GM18526 (cell line): ENCODE results near the gene NAP1L4.

ENCODE experiments used
- POLR2A ChIP-seq: IDR thresholded peaks from 3 replicates; pipeline ENCODE4 v1.6.1; 2011; ENCODE audit not compliant: insufficient read length; ENCODE audit errors: extremely low read depth

Gene NAP1L4

DNA sequence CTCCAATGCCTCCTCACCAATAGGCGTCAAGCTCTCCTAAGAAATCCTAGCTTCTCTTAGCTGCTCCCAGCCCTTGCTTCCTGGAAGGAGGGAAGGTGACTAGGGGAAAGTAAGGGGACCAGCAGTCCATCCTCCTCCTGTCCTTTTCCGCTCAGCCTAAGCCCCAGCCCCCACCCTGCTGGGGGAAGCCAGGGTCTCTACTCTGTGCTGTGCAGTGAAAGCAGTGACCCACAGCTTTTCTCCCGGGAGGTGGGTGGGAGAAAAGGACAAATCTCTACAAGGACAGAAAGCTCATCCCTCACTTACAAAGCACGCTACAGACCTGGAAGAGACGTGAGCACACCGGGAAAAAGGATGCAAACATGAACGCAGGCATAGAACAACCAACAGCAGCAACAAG is 32.0 kb downstream of the NAP1L4 start:
- TF ChIP-seq POLR2A: no peak

DNA sequence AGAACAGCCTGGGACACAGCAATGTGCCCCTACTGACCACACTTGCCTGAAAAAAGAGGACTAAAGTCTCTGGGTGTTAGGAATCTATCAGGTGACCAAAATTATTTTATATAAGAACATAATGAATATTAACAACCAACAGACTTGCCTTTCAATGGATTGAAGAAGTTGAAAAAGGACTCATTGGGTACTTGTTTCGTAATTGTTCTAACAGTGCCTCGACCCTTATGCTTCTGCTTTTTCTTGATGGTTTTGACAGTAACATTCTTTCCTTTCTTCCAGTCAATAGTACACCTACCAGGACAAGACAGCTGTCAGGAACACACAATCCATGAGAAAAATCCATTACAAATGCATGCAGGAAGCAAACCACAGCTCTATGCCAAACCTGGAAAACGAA is 33.9 kb downstream of the NAP1L4 start:
- TF ChIP-seq POLR2A: no peak

DNA sequence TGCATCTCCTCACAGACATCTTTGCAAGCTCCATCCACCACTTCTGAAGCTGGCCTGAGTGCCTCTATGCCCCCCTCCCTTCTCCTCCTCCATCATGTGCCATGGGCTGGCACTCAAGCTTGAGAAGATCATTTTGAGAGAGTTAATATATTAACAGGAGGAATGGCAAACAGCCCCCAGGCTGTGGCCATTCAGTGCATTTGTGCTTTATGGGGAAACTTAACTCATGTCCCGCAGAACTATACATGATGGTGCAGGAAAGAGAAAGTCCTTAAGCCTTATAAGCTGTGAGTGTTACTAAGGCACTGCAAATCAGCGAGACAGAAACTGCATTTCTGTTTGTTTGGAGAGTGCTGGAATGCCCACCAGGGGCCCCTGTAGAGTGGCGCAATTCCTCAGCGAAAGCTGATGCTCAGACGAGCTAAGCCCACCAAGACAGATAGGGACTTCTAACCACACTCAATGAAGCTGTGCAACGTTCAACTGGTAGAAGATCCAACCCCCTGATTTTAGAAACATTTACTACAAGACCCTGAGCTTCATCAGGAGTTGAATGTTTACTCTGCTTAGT is 36.1 kb downstream of the NAP1L4 start:
- no peak for TF ChIP-seq POLR2A

DNA sequence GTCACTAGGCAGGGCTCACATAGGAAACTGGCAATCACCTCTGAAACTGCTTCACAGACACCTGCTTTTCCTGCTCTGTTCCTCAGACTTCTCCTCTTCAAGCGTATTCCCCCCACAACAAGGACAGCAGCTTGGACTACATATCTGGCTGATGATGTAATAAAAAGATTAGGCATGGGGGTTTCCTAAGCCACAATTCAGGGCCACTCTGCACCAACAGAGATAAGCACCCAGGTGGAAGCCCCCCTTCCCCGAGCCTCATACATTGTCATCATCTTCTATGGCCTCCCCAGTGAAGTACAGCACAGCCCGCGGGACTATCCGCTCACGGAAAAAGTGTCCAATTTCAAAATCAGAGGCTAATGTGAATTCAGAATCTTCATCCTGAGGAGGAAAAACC is 37.9 kb downstream of the NAP1L4 start:
- no peak for TF ChIP-seq POLR2A

DNA sequence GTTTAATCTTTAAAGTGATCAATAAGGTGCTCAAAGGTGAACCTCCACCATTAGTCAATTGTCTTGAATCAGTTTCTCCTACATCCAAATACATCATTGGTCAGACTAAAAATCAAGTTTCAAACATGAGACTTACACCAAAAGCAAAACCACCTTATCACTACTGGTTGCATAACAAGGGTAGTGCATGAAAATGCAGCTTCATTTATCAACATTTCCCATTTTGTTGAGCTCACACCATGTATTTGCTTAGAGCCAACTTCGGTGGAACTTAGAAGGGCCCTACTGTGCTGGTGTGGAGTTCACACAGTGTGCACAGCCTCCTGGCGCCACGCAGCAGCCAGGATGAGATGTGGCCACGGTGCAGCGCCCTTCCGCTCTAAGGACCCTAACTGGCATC is 39.8 kb downstream of the NAP1L4 start:
- TF ChIP-seq POLR2A: no peak

DNA sequence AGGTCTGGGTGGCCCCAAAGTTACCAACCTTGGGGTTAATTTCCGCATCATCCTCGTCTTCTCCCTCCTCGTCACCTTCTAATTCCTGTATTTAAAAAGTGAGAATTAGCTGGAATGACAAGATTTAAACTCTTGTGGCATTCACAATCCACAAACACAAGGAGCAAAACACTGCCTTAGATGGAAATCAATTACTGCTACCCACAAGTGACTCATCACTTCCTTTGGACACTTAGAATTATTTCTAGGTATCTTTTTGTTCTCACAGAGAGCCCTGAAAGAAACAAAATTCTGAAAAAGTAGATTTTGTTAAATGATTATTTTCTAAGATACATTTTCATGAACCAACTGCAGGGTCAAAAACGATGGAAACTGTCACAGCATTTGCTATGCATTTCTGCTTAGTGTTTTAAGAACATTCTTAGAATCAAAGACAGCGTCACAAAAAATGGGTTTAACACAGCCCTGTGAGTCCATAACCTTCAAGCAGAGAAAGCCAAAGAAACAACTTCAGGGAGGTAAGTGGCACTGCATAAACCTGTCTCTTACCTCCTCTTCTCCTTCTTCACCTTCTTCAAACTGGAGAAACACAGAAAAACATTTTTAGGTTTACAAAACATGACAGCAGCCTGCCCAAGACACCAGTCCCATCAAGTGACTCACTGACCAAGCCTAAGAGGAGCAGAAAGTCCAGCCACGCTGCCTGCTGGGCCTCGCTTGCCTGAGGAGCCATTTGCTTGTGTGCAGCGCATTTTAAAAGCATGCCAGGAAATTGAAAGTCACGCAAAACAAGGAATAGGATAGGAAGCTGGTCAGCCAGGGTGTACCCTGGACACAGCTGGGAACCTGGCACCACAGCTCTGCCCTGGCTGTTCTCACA is 40.7 kb downstream of the NAP1L4 start:
- TF ChIP-seq POLR2A: no peak

DNA sequence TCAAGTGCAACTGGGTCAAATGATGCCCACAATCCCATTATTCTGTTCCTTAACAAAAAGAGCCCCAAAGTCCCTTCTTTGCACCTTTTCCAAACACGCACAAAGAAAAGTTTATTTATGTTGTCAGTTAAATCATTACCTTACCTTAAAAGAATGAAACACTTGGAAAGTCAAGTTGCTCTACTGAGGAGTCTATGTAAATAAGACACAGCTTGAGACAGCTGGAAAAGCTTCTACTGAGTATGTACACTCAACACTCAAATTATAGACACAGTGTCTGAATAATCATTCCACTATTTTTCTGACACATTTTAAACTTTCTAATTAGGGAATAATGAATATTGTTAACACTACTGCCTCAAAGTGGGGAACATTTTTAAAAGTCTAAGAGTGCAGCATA is 41.3 kb downstream of the NAP1L4 start:
- no peak for TF ChIP-seq POLR2A

DNA sequence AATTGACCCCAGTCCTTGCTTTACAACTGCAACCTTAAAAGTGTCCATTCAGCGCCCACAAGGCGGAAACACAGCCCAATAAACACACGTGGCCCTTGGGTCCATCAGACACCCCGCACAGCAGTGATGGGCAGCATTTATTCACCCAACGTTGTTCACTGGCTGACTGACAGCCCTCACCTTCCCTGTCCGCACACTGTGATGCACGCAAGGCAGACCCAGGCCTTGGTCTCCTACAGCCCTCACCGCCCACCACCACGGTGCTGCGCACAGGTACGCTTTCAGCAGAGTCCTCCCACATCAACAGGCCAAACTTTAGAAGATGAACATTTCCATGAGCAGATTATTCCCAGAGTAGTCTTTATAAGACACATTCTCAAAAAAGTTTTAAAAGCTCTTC is 42.2 kb downstream of the NAP1L4 start:
- no peak for TF ChIP-seq POLR2A

DNA sequence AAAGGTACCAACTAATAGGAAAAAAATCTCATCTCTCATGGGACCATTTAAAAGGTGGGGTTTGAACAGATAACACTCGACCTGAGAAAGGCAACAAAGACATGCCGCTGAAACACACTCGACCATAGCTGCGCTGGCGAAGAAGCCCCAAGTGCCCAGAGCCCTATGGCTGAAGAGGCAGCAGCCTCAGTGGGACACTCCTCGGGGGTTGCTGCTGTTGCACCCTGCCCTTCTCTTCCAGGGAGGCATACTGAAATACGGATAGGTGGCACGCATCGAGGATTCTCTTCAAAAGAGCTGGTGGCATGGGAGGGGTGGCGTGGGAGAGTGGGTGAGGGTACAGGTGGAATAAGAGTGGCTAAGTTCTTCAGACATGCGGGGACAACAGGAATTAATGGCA is 44.4 kb downstream of the NAP1L4 start:
- TF ChIP-seq POLR2A: no peak

DNA sequence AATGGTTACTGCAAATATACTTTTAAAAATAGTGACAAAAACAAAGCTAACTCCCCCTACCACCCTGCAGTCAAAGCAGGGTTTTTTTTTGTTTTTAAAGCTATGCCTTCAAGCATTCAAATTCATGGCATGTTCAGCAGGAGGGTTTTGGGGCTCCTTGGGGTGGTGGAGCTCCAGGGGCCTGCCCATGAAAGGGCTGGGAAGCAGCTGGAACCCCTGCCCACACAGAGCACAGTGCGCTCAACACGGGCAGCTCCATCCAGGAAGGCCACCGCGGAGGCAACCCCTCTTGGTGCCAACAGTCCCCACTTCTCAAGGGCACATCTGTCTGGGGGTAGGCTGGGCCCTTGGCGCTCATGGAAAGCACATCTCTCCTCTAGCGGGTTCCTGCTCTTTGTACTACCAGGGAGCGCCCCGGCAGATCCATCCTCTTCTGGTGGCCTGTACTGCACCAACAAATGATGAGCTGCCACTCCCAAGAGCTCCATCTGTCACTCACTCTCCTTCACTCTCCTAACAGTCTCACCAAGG is 46.3 kb downstream of the NAP1L4 start:
- TF ChIP-seq POLR2A: no peak

DNA sequence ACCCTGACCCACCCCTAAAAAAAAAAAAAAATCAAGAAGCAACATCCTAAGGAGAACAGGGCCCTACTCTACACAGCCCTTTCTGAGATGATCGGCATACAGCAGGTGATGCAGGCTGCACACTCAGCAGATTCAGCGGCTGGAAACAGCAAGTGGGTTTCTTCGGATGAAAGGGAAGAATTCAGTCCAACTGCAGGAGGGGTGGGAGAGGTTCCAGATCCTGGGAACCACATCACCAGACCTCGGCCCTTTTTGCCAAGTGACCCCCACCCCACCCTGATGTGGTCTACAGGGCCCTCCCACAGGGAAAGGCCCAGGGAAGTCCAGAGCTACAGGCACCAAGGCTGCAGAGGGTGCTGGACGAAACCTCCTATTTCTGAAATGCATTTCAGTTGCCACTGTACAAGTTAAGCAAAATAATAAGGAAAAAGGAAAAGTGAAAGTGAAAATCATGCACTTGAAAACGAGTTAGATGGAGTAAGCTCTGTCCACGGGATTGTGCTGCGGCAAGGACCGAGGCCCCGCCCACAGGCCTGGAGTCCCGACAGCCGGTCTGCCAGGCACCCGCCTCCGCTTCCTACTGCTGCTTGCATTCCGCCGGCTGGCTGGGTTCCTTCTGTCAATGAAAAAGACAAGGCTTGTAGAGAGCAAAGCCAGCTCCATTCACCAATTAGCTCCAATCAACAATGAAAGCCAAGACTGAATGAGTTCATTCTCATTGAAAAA is 46.9 kb downstream of the NAP1L4 start:
- TF ChIP-seq POLR2A: no peak

DNA sequence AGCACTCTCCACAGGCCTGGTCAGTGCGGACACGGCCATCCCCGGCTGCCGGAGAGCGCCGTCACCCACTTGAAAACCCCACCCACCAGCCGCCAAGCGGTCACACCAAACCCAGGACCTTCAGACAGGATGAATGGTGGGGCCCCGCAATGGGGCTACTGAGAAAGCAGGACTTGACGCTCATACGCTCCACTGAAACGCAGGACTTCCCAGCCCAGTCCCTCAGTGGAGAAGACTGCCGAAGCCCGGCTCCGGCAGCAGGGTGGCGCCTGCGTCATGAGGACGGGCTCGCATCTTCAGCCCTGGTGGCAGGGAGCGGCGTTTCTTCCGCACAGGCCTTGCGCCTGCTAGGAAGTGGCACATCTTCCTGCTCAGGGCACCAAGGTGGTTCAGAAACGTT is 47.6 kb downstream of the NAP1L4 start:
- no peak for TF ChIP-seq POLR2A

DNA sequence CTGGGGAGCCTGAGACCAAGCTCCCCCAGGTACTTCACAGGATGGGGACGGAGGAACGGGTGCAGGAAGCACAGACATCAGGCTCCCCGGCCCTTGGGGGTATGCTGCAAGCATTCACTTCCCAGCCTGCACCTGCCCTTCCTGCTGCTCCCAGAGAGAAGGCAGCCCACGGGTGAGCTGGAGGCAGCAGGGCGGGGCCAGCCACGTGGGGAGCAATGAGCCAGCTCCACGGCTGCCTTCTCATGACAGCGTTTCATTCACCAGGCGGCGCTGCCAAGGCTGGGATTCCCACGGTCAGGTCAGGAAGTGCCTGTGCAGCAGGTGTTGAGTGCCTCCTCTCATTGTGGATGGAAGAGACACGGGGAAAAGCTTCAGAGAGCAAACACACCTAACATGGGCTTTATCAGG is 48.4 kb downstream of the NAP1L4 start:
- TF ChIP-seq POLR2A: no peak

DNA sequence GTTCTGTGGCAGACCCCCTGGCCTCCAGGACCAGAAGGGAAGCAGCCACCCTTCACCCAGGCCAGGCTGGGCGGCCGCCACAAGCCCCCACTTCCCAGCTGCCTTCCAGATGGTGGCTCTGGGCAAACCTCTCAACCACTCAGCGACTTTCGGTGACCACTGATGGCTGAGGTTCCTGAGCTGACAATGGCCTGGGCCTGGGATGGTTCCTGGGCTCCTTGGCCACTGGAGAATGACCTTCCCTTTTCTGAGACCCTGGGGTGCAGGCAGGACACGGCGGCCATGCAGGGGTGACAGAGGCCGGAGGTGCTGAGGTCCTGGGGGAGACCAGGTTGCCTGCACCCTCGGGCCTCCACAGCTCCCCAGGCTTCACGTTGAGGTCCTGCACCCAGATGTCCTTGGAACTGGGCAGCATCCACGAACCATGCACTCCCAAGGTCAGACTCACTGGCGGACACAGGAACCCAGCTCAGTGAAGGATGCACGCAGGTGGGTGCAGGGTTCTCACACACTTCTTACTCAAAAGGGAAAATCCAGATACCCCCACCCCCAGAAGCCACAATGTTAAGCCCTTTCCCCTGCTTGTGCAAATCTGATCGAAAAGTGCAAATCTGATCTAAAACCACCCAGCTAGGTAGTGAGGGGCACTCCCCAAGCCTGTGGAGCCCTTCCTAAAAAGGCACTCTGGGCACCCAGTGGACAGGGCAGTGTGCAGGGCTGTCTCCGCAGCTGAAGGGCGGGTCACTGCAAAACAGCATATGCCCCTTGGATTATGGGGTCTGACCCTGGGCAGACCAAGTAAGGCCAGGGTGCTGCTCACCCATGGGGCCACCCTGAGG is 49.0 kb downstream of the NAP1L4 start:
- TF ChIP-seq POLR2A: no peak

DNA sequence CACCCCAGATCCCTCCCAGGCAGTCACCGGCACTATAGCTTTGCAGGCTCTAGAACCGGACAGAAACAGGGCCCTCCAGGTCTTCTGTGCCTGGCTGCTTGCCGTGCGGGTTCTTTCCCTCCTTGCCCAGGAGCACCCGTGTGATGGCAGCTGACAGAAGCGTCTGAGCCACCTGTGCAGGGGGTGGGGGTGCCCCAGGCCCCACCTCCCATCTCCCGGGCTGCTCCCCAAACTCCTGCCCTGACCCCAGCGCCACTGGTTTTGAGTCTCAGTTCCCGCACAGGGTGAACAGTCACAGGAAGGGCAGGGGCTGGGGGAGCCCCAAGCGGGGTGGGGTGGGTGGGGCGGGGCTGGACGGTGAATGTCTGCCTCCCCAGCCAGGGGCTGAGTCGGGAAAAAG is 49.7 kb downstream of the NAP1L4 start:
- TF ChIP-seq POLR2A: no peak
